Chondrocyte (in vitro differentiated cells): ENCODE measurements around the gene PPARA. TPM values are rescaled to one million over a fixed set of nuclear protein-coding genes. Genes with fewer than 3 reads are reported as not detected.

ENCODE experiments used
- DNase-seq: peaks from one replicate; pipeline ENCODE4 v3.0.0; 2021; ENCODE audit warnings: mixed read lengths, low spot score
- H3K27ac Mint-ChIP-seq: one replicate; pipeline ENCODE4 v1.8.0; 2021; ENCODE audit warnings: mild to moderate bottlenecking, moderate library complexity, mixed read lengths; ENCODE audit not compliant: unreplicated experiment
- H3K27me3 Mint-ChIP-seq: 2 replicates; pipeline ENCODE4 v1.8.0; 2021; ENCODE audit warnings: low read depth, mixed read lengths
- H3K36me3 Mint-ChIP-seq: 2 replicates; pipeline ENCODE4 v1.8.0; 2021; ENCODE audit warnings: low read depth, mixed read lengths
- H3K4me1 Mint-ChIP-seq: 2 replicates; pipeline ENCODE4 v1.8.0; 2021; ENCODE audit warnings: low read depth, mild to moderate bottlenecking, mixed read lengths
- H3K4me3 Mint-ChIP-seq: one replicate; pipeline ENCODE4 v1.8.0; 2021; ENCODE audit warnings: mild to moderate bottlenecking, moderate library complexity, mixed read lengths; ENCODE audit not compliant: unreplicated experiment
- H3K9me3 Mint-ChIP-seq: 2 replicates; pipeline ENCODE4 v1.8.0; 2021; ENCODE audit warnings: low read depth, mixed read lengths
- total RNA-seq: library from RNA; stranded (reverse); gene quantifications from 3 replicates; pipeline ENCODE4 v1.2.1, GENCODE V29; 2021
- TF ChIP-seq, protein P1 (sequence below): fragments of 200-600 bp; sonication (generic); IDR thresholded peaks from 2 replicates; pipeline ENCODE4 v1.5.0; 2021; ENCODE audit warnings: antibody characterized with exemption, mild to moderate bottlenecking, moderate library complexity

Gene PPARA
- total RNA-seq, 1 donor from 2014 or later, result 16.0 TPM

DNA sequence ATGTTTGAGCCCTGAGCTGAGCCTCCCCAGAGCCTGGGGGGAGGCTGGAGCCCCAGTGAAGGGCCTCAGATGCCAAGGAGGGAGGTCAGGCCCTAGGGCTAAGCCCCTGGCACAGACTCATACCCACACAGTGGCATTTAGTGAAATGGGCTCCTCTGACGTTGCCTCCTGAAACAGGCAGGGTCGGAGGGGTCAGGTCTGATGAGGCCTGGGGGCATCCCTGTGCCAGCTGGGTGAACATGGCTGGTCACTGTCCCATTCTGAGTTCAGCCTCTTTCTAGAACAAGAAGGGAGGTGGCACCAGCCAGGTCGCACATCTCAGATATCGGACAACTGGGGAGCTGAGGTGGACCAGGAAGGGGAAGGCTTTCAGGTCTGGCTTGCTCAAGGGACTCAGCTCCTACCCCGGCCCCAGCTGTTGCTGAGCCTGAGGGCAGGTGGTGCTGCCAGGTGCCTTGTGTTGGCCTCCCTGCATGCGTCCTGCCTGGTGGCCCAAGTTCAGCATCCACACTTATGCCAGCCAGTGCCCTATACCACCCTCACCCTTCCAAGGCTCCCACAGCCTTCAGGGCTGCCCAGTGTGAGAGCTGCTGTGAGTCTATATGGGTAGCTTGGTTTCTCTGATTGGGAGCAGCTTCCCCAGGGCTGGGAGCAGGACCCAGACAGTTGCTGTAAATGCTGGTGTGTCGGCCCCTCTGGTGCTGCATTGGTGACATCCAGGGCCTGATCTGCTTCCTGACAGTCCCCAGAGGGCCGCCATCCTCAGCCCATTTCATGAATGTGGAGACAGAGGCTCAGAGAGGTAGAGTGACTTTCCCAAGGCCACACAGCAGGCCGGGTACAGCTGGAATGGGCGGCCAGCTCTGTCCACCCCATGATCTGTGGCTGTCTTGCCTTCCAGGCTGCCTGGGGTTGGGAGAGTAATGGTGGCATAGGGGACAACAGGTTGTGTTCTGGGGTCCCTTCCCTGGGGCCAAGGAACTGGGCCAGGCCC, 32.8 kb upstream of the PPARA start:
- H3K27ac Mint-ChIP-seq, result no peak overlapping the region
- H3K9me3 Mint-ChIP-seq, result no peaks in the 10 kb centered on the region
- TF ChIP-seq, protein P1, sequence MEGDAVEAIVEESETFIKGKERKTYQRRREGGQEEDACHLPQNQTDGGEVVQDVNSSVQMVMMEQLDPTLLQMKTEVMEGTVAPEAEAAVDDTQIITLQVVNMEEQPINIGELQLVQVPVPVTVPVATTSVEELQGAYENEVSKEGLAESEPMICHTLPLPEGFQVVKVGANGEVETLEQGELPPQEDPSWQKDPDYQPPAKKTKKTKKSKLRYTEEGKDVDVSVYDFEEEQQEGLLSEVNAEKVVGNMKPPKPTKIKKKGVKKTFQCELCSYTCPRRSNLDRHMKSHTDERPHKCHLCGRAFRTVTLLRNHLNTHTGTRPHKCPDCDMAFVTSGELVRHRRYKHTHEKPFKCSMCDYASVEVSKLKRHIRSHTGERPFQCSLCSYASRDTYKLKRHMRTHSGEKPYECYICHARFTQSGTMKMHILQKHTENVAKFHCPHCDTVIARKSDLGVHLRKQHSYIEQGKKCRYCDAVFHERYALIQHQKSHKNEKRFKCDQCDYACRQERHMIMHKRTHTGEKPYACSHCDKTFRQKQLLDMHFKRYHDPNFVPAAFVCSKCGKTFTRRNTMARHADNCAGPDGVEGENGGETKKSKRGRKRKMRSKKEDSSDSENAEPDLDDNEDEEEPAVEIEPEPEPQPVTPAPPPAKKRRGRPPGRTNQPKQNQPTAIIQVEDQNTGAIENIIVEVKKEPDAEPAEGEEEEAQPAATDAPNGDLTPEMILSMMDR, result no peak
- no peaks in the 10 kb centered on the region for H3K27me3 Mint-ChIP-seq
- H3K4me1 Mint-ChIP-seq, result peaks cover 18% of the 10 kb centered on the region
- no peaks in the 10 kb centered on the region for H3K36me3 Mint-ChIP-seq
- no peak for DNase-seq
- H3K4me3 Mint-ChIP-seq, result no peak overlapping the region

DNA sequence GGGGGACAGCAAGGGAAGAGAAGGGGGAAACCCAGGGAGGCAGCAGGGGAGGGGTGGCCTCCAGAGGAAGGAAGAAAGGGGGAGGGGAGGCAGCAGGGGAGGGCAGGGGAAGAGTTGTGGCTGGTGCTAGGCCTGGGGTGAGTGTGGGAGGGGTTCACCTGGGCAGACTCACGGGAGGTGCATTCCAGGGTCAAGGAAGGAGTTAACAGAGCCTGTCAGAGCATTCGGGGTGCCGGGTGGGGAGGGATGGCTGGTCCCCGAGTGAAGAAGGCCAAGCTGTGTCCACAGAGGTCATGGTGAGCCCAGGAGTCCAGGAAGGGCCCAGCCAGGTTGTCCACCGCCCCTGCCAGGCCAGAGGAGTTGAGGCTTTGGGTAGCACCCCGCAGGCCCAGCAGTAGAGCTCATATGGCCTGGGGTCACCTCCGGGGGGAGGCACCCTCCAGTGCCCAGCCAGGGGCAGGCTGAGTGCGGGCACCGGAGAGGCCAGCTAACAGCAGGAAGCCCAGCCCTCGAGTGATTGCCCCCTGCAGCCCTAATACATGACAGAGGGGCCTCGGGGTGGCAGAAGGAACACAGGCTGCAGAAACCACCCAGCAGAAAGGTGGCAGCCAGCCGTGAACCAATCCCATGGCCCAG, 31.1 kb upstream of the PPARA start:
- H3K27me3 Mint-ChIP-seq, result no peaks in the 10 kb centered on the region
- TF ChIP-seq, protein P1, result no peak
- no peaks in the 10 kb centered on the region for H3K36me3 Mint-ChIP-seq
- no peak overlapping the region for H3K4me3 Mint-ChIP-seq
- no peak for DNase-seq
- H3K9me3 Mint-ChIP-seq, result no peaks in the 10 kb centered on the region
- H3K27ac Mint-ChIP-seq, result no peak overlapping the region
- peaks cover 15% of the 10 kb centered on the region for H3K4me1 Mint-ChIP-seq

DNA sequence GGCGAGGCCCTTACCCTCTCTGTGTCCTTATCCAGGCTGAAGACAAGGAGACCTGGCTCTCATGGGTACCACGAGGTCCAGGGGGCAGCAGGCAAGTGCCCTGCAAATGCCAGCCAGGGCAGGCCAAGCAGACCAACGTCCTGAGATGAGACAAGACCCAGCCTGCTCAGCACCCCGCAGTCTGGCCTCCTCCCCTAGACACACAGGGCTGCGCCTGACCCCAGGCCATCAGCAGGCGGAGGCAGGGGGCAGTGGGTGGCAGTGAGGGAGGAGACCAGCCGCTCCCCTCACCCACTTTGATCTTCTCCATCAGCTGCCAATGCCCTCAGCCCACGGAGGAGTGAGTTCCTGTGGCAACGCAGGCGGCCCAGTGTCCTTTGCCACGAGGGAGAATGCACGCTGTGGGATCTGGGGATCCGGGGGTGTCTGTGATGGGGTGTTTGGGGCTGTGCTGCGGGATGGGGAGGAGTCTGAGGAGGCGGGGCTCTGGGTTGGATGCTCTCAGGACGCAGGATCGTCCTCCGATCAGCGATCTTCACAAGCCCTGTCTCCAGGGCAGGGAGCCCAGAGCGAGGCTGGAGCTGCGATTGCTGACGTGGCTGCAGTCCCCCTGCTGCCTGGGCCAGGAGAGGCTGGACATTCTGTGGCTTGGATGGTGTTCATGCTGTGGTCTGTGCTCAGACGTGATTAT, 30.5 kb upstream of the PPARA start:
- Mint-ChIP-seq H3K27ac (peak overlapping the region; percentile 8), H3K27me3 (no peaks in the 10 kb centered on the region), H3K4me1 (peaks cover 13% of the 10 kb centered on the region), H3K4me3 (no peak overlapping the region), H3K9me3 (no peaks in the 10 kb centered on the region), H3K36me3 (no peaks in the 10 kb centered on the region)
- TF ChIP-seq, protein P1, result no peak
- DNase-seq, result no peak

DNA sequence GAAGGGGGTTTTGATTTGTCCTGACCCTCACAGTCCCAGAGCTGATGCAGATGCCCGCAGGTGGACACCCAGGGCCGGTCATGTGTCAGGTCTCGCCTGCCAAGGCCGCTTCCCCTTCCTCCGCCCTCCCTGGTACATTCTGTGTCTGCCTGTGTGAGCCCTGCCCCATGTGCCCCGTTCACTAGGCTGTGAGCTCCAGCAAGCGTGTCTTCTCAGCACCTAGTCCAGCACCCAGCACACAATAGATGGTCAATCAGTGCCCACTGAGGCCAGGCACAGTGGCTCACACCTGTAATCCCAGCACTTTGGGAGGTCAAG, 29.9 kb upstream of the PPARA start:
- H3K27ac Mint-ChIP-seq, result no peak overlapping the region
- TF ChIP-seq, protein P1, result no peak
- H3K27me3 Mint-ChIP-seq, result no peaks in the 10 kb centered on the region
- H3K36me3 Mint-ChIP-seq, result no peaks in the 10 kb centered on the region
- peaks cover 10% of the 10 kb centered on the region for H3K4me1 Mint-ChIP-seq
- no peak overlapping the region for H3K4me3 Mint-ChIP-seq
- H3K9me3 Mint-ChIP-seq, result no peaks in the 10 kb centered on the region
- DNase-seq, result no peak

DNA sequence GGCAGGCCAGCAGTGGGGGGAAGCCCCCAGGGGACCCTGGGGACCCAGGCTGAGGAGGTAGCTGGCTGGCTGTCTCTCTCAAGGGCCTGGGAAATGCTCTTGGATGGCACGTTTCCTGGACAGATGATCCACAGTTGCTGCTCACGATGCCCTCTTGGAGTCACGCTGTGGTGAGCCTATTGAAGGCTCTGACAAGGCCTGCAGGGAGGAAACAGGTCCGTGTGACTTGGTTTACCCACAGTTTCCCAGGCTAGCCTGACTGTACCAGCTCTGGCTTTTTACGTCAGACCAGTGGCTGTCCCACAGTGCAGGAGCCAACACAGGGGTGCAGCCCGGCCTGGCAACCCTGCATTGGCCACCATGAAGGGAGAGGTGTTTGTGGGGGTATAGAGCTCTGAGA, 29.2 kb upstream of the PPARA start:
- no peak overlapping the region for H3K4me3 Mint-ChIP-seq
- H3K36me3 Mint-ChIP-seq, result no peaks in the 10 kb centered on the region
- H3K4me1 Mint-ChIP-seq, result peaks cover 3% of the 10 kb centered on the region
- H3K27ac Mint-ChIP-seq, result no peak overlapping the region
- H3K9me3 Mint-ChIP-seq, result no peaks in the 10 kb centered on the region
- TF ChIP-seq, protein P1, result no peak
- no peaks in the 10 kb centered on the region for H3K27me3 Mint-ChIP-seq
- DNase-seq, result no peak
